IMR-90 (cell line): ENCODE data around the gene SNX3. TPM values are rescaled to one million over a fixed set of nuclear protein-coding genes. Genes with fewer than 3 reads are reported as not detected.

Experiments
- ATAC-seq: fragments of 200-7000 bp; cut with Tn5 transposase; 2 replicates; pipeline ENCODE4 v1.9.1; 2020; ENCODE audit warnings: low read depth, mild to moderate bottlenecking, moderate library complexity
- BruUV-seq: library from RNA; stranded (reverse); fragments of 400-500 nt; replicated peaks from 2 replicates; lab custom pipeline; 2021; lab: Mats Ljungman, UMichigan
- CTCF ChIA-PET: fragments of 300-600 bp; formaldehyde crosslinking; extraction: SDS; loops from one replicate; lab custom pipeline; 2021; ENCODE audit warnings: antibody characterized with exemption; lab: Yijun Ruan, JAX
- POLR2A ChIA-PET: fragments of 300-600 bp; sonication (Branson Sonifier 250); formaldehyde crosslinking; loops from one replicate; lab custom pipeline; 2022; ENCODE audit warnings: antibody characterized with exemption; ENCODE audit not compliant: unreplicated experiment; lab: Charles Lee
- DNase-seq: peaks from one replicate; pipeline ENCODE4 v3.0.0; 2013
- H2AFZ ChIP-seq: replicated peaks from 2 replicates; pipeline ENCODE3; 2013; ENCODE audit warnings: low read length, mild to moderate bottlenecking; ENCODE audit not compliant: poor library complexity
- H2AK5ac ChIP-seq: 2 replicates; pipeline ENCODE4 v1.6.1; 2013; ENCODE audit warnings: low read depth, low read length, inconsistent platforms
- H2AK9ac ChIP-seq: replicated peaks from 2 replicates; pipeline ENCODE3; 2013; ENCODE audit warnings: mild to moderate bottlenecking, low read depth, low read length, moderate library complexity; ENCODE audit not compliant: poor library complexity
- H2BK120ac ChIP-seq: 2 replicates; pipeline ENCODE4 v1.6.1; 2013; ENCODE audit warnings: low read depth, low read length, inconsistent platforms
- H2BK15ac ChIP-seq: 3 replicates; pipeline ENCODE4 v1.6.1; 2013; ENCODE audit warnings: low read depth, low read length, inconsistent platforms
- H2BK20ac ChIP-seq: 2 replicates; pipeline ENCODE4 v1.6.1; 2013; ENCODE audit warnings: low read depth, mild to moderate bottlenecking, inconsistent platforms, low read length, moderate library complexity
- H2BK5ac ChIP-seq: 2 replicates; pipeline ENCODE4 v1.6.1; 2013; ENCODE audit warnings: mild to moderate bottlenecking, low read depth, low read length, inconsistent platforms; ENCODE audit not compliant: poor library complexity, severe bottlenecking
- H3K14ac ChIP-seq: replicated peaks from 2 replicates; pipeline ENCODE4 v1.6.1; 2013; ENCODE audit warnings: low read depth, low read length, inconsistent platforms
- H3K18ac ChIP-seq: 2 replicates; pipeline ENCODE4 v1.6.1; 2013; ENCODE audit warnings: low read depth, low read length, control low read depth
- H3K23ac ChIP-seq: 2 replicates; pipeline ENCODE4 v1.6.1; 2013; ENCODE audit warnings: low read depth, low read length, inconsistent platforms
- H3K27ac ChIP-seq: 2 replicates; pipeline ENCODE4 v1.5.1; 2013; ENCODE audit warnings: mild to moderate bottlenecking, control low read depth, low read length; ENCODE audit not compliant: insufficient read depth
- H3K27me3 ChIP-seq: 2 replicates; pipeline ENCODE4 v1.6.1; 2013; ENCODE audit warnings: low read length; ENCODE audit not compliant: control insufficient read depth, insufficient read depth
- H3K36me3 ChIP-seq: 2 replicates; pipeline ENCODE4 v1.6.1; 2013; ENCODE audit warnings: low read length, mixed read lengths; ENCODE audit not compliant: control insufficient read depth, insufficient read depth
- H3K4ac ChIP-seq: 2 replicates; pipeline ENCODE4 v1.6.1; 2013; ENCODE audit warnings: low read depth, low read length, inconsistent platforms
- H3K4me1 ChIP-seq: 2 replicates; pipeline ENCODE4 v1.6.1; 2013; ENCODE audit warnings: low read length, mixed read lengths; ENCODE audit not compliant: control insufficient read depth, insufficient read depth
- H3K4me2 ChIP-seq: 2 replicates; pipeline ENCODE4 v1.6.1; 2013; ENCODE audit warnings: low read depth, mild to moderate bottlenecking, control low read depth, low read length, moderate library complexity
- H3K4me3 ChIP-seq: 2 replicates; pipeline ENCODE4 v1.5.1; 2013; ENCODE audit warnings: low read depth, mild to moderate bottlenecking, control low read depth, low read length, moderate library complexity; ENCODE audit not compliant: insufficient read depth
- H3K56ac ChIP-seq: 2 replicates; pipeline ENCODE4 v1.6.1; 2013; ENCODE audit warnings: low read length, inconsistent platforms; ENCODE audit not compliant: insufficient read depth; ENCODE audit errors: extremely low read depth
- H3K79me1 ChIP-seq, 2 experiments: 2 replicates each; pipeline ENCODE4 v1.6.1; 2013; ENCODE audit warnings: low read length in 2 of 2, inconsistent platforms in 1 of 2, low read depth in 1 of 2
- H3K9ac ChIP-seq: 2 replicates; pipeline ENCODE4 v1.6.1; 2013; ENCODE audit warnings: low read depth, low read length, control low read depth
- H3K9me1 ChIP-seq: 2 replicates; pipeline ENCODE4 v1.6.1; 2013; ENCODE audit warnings: low read length, inconsistent platforms; ENCODE audit not compliant: insufficient read depth
- H3K9me3 ChIP-seq: 2 replicates; pipeline ENCODE4 v1.6.1; 2013; ENCODE audit warnings: low read length; ENCODE audit not compliant: control insufficient read depth, insufficient read depth
- H4K20me1 ChIP-seq: 2 replicates; pipeline ENCODE4 v1.6.1; 2013; ENCODE audit warnings: low read length, inconsistent platforms; ENCODE audit not compliant: insufficient read depth
- H4K5ac ChIP-seq: 2 replicates; pipeline ENCODE4 v1.6.1; 2013; ENCODE audit warnings: mild to moderate bottlenecking, low read depth, low read length, control low read depth
- H4K8ac ChIP-seq, 2 experiments: 2 replicates each; pipeline ENCODE4 v1.6.1; 2013; ENCODE audit warnings: low read depth in 2 of 2, low read length in 2 of 2, control low read depth in 1 of 2, inconsistent platforms in 1 of 2
- H4K91ac ChIP-seq: 2 replicates; pipeline ENCODE4 v1.6.1; 2013; ENCODE audit warnings: low read depth, low read length, inconsistent platforms; ENCODE audit not compliant: insufficient read depth
- CEBPB ChIP-seq: IDR thresholded peaks from 2 replicates; pipeline ENCODE4 v1.6.1; 2012; ENCODE audit warnings: low read depth, low read length, improper control_type of control experiment
- CTCF ChIP-seq: conservative IDR thresholded peaks from 2 replicates; pipeline ENCODE4 v1.5.1; 2012; ENCODE audit warnings: mild to moderate bottlenecking, low read depth, low read length, improper control_type of control experiment
- MAFK ChIP-seq: IDR thresholded peaks from 2 replicates; pipeline ENCODE4 v1.6.1; 2012; ENCODE audit warnings: low read depth, low read length, improper control_type of control experiment
- RAD21 ChIP-seq: IDR thresholded peaks from 2 replicates; pipeline ENCODE4 v1.6.1; 2012; ENCODE audit warnings: low read length, improper control_type of control experiment
- USF2 ChIP-seq: fragments of 150-350 bp; IDR thresholded peaks from 2 replicates; pipeline ENCODE4 v1.6.1; 2017; ENCODE audit warnings: mild to moderate bottlenecking, antibody characterized with exemption, low read length, low read depth
- WGBS, 2 experiments: methylation state at CpG; one replicate each; pipeline versions ENCODE4 v1.1.5 to v1.1.7; 2013; ENCODE audit warnings: missing lambda C conversion rate in 2 of 2; ENCODE audit not compliant: insufficient read length in 1 of 2; ENCODE audit errors: extremely low coverage in 2 of 2; 5-methylcytosine and 5-hydroxymethylcytosine counted together
- dilution Hi-C: fragments of 300-500 bp; cut with HindIII; formaldehyde crosslinking; loops from one replicate; pipeline ENCODE4 v1.14.3; 2018; ENCODE audit warnings: low sequenced_read_pairs; ENCODE audit not compliant: unreplicated experiment
- in situ Hi-C: fragments of 300-500 bp; cut with MboI; formaldehyde crosslinking; loops from 3 replicates; pipeline ENCODE4 v1.14.3; 2019; ENCODE audit warnings: low sequenced_read_pairs, inconsistent platforms, mixed read lengths
- intact Hi-C: fragments of 100-400 bp; cut with micrococcal nuclease; formaldehyde crosslinking; loops from 2 replicates; pipeline ENCODE4 v1.10.0; 2022
- polyA plus RNA-seq, 3 experiments: library from polyadenylated mRNA; depleted of rRNA; stranded (reverse); fragments of >200 nt; gene quantifications; 2 replicates each; pipeline ENCODE4 v1.2.3, GENCODE V29; 2012; ENCODE audit warnings: low replicate concordance in 1 of 3
- total RNA-seq: library from RNA; depleted of rRNA; stranded (reverse); fragments of >200 nt; gene quantifications from 2 replicates; pipeline ENCODE4 v1.2.3, GENCODE V29; 2012

Gene SNX3
- total and polyA plus RNA-seq, 2 of the 4 experiments (the other 2 are of a cell fraction): 105 to 159 TPM

GRCh38 chr6:108253241-108253640 is 7.6 kb downstream of the SNX3 start:
- H3K36me3 ChIP-seq: peaks cover 1% of the 10 kb centered on the region
- no peaks in the 10 kb centered on the region; the same call in 1 of the 2 replicates for H3K9me1 ChIP-seq
- no peak overlapping the region for H4K8ac ChIP-seq
- H3K23ac ChIP-seq: no peak overlapping the region
- H2BK5ac ChIP-seq: no peak overlapping the region
- H2AFZ ChIP-seq: no peak overlapping the region
- ATAC-seq (no peak), DNase-seq (no peak)
- no peak overlapping the region for H3K18ac ChIP-seq
- H3K9ac ChIP-seq: no peak overlapping the region
- H3K79me1 ChIP-seq: peaks cover 24 to 63% of the 10 kb centered on the region in 2 experiments
- H3K27ac ChIP-seq: no peak overlapping the region
- no TSS peak for BruUV-seq
- H2BK120ac ChIP-seq: no peak overlapping the region
- H3K14ac ChIP-seq: no peak overlapping the region
- H2AK9ac ChIP-seq: no peak overlapping the region
- H2AK5ac ChIP-seq: no peak overlapping the region
- H2BK20ac ChIP-seq: no peak overlapping the region
- no peak overlapping the region for H3K4me3 ChIP-seq
- no peak for TF ChIP-seq USF2
- no peak for TF ChIP-seq CEBPB
- no peak for TF ChIP-seq MAFK
- TF ChIP-seq CTCF: no peak
- TF ChIP-seq RAD21: no peak
- H4K91ac ChIP-seq: no peak overlapping the region
- no peak overlapping the region for H3K4me2 ChIP-seq
- in situ Hi-C loops (no loop called here), intact Hi-C loops (no loop called here), dilution Hi-C loops (no loop called here)
- peaks cover 56% of the 10 kb centered on the region for H4K20me1 ChIP-seq
- no peaks in the 10 kb centered on the region for H3K9me3 ChIP-seq
- no peaks in the 10 kb centered on the region for H3K27me3 ChIP-seq
- no peak overlapping the region for H3K56ac ChIP-seq
- ChIA-PET POLR2A (no interaction called here), CTCF (interaction anchor here (0.7 kb wide), 1 partner anchor 244 kb away, joined by 7 read pairs; no protein-coding TSS in a partner anchor)
- WGBS, 2 experiments: no CpG with 5 or more reads among the region's 1 CpG
- no peak overlapping the region for H4K5ac ChIP-seq
- H2BK15ac ChIP-seq: no peak overlapping the region
- H3K4ac ChIP-seq: no peak overlapping the region
- no peaks in the 10 kb centered on the region for H3K4me1 ChIP-seq
